WI38 (cell line): Measurements from ENCODE around the gene NTRK2.

Source experiments
- H3K4me3 ChIP-seq: 2 replicates; pipeline ENCODE4 v1.5.1; 2011; ENCODE audit warnings: low read depth, mild to moderate bottlenecking, control low read depth, low read length
- TF ChIP-seq, protein P1 (sequence below): IDR thresholded peaks from 2 replicates; pipeline ENCODE4 v1.5.1; 2012; ENCODE audit warnings: low read depth, mild to moderate bottlenecking, control low read depth, low read length

The NTRK2 gene

DNA sequence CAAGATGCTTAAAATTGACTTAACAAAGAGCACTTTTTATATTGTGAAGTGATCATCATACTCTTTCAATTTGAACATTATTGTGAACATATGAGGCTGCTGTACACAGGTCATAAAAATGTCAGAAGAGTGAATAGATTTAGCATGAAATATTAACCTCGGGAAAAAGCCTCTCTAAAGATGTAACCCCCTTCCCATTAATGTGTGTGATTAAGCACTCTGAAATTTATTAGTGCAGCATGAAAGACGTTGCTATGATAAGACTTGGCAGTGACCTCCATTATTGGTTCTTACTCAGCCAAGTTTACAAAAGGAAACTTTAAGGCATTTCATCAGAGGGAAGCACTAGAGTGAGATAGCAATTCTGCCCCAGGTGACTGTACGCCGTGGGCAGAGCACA, 326.5 kb downstream of the NTRK2 start:
- TF ChIP-seq, protein P1, sequence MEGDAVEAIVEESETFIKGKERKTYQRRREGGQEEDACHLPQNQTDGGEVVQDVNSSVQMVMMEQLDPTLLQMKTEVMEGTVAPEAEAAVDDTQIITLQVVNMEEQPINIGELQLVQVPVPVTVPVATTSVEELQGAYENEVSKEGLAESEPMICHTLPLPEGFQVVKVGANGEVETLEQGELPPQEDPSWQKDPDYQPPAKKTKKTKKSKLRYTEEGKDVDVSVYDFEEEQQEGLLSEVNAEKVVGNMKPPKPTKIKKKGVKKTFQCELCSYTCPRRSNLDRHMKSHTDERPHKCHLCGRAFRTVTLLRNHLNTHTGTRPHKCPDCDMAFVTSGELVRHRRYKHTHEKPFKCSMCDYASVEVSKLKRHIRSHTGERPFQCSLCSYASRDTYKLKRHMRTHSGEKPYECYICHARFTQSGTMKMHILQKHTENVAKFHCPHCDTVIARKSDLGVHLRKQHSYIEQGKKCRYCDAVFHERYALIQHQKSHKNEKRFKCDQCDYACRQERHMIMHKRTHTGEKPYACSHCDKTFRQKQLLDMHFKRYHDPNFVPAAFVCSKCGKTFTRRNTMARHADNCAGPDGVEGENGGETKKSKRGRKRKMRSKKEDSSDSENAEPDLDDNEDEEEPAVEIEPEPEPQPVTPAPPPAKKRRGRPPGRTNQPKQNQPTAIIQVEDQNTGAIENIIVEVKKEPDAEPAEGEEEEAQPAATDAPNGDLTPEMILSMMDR: no peak
- H3K4me3 ChIP-seq: no peak overlapping the region

DNA sequence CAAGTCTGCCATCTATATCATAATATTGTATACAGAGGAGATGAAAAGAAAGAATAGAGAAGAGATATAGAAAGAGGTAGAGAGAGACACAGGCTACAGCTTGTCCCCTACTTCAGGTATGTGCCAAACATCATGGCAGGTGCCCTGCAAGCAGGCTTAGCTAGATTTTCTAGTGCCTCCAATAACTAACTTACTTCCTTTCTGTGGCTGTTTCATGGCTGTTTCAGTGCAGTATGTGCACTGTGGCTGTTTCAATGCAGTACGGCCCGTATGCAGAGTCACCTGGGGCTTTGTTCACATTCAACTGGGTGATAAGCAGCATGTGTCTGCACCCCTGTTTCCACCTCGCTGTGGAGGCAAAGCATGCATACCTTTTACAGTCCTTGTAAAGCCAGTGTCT, 327.2 kb downstream of the NTRK2 start:
- TF ChIP-seq, protein P1: no peak

DNA sequence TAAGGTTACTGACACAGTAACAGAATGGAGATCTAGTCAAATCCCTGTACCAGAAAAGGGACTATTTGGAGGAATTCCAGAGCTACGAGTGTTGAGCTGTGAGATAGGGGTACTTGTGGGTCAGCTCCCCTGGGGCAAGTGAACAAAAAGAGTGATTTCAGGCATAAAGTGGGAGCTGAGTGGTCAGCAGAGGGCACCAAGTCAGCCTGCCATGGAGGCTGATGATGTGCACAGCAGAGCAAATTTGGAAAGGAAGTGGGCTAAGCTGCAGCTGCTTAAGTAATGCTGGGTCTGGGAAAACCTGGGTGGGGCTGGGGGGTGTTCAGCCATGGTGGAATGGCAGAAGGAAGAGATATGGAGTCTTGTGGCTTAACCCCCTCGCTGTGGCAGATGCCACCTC, 327.9 kb downstream of the NTRK2 start:
- H3K4me3 ChIP-seq: no peak overlapping the region
- TF ChIP-seq, protein P1: no peak

More for the DNA sequence above, 327.2 kb downstream of the NTRK2 start:
- H3K4me3 ChIP-seq: no peak overlapping the region

DNA sequence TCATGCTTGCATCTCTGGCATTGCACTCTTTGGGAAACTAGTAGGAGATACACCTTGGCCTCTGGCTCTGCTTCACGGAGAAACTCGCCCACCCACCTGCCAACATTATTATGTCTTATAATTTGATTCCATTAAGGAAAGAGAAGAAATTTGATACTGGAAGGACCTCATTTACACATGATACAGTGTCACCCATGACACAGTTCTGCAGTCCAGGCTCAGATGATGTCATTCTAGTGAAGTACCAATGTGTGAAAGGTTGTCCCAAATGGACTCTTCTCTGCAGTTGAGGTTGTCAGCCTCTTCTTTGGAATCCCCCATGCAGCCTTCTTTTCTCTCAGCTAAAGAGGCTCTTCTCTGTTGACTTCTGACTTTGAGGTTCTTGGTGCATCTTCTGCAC, 329.1 kb downstream of the NTRK2 start:
- TF ChIP-seq, protein P1: no peak
- no peak overlapping the region for H3K4me3 ChIP-seq

DNA sequence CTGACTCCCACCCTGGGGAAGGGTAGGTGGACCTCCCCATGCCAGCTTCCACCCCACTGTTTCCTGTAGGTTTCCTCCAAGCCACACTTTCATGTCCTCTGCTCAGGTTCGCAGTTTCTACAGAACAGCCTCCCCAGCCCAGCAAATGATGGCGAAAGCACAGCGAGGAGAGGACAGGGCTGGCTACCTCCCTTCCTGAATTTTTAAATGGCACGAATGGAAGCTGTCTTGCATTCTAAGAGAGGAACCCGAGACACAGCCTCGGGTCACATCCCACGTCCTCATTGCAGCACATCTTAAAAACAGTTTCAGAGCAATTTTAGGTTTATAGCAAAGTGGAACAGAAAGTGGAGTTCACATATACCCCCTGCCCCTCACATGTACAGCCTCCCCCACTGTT, 330.3 kb downstream of the NTRK2 start:
- no peak overlapping the region for H3K4me3 ChIP-seq
- TF ChIP-seq, protein P1: no peak

DNA sequence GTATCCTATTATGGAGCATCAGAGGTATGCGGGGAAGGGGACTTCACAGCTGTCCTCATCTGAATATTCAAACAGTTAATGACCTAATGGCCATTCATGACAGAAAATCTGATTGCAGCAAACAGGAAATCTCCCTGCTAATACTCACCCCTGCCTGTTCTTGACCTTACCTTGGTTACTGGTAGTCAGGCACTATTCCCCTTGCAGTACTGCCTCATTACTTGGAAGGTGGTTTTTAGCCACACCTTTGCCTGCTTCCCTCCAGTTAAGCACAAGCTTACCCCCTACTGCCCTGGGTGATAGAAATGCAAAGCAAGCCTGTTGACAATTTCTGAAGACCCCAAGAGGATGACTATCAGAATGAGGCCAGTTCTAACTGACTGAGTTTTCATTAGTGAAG, 332.4 kb downstream of the NTRK2 start:
- TF ChIP-seq, protein P1: no peak
- H3K4me3 ChIP-seq: no peak overlapping the region

DNA sequence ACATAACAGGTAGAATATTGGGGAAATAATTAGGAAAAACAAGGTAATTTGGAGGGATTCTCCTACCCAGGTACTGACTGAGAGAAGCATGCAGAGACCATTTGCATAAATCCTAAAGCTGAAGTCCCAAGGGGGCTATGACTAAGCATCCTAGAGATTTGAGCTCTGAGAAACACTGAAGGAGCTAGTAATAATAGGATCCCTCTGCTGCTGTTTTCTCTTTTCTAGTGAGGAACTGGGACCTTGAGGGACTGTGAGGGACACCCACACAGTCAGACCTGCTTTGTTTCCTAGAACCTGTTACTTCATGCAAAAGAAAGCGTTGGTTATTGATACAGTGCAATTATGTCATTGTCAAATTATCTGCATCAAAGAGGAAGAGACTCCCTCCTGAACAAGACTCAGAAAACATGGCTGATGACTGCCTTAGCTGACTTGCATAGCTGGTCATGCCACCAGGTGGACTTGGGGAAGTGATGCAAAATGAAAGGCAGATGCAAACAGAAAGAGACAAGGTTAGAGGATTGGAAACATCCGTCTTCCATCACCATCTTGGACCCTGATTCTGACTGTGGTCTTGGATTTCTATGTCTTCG, 335.4 kb downstream of the NTRK2 start:
- TF ChIP-seq, protein P1: no peak
- H3K4me3 ChIP-seq: no peak overlapping the region
